GM12891 (cell line): ENCODE measurements around the gene ADORA2A.

Source experiments
- PAX5 ChIP-seq: IDR thresholded peaks from 2 replicates; pipeline ENCODE4 v1.6.1; 2011; ENCODE audit warnings: low read length, moderate library complexity, mild to moderate bottlenecking; ENCODE audit not compliant: insufficient read depth, severe bottlenecking
- POLR2A ChIP-seq: IDR thresholded peaks from 2 replicates; pipeline ENCODE4 v1.6.1; 2011; ENCODE audit warnings: low read depth, low read length, control low read depth
- POLR2AphosphoS5 ChIP-seq: IDR thresholded peaks from 2 replicates; pipeline ENCODE4 v1.6.1; 2011; ENCODE audit warnings: low read depth, low read length, control low read depth
- SPI1 ChIP-seq: IDR thresholded peaks from 2 replicates; pipeline ENCODE4 v1.6.1; 2011; ENCODE audit warnings: low read depth, low read length, control low read depth
- TAF1 ChIP-seq: IDR thresholded peaks from 2 replicates; pipeline ENCODE4 v1.6.1; 2011; ENCODE audit warnings: low read depth, low read length, control low read depth

- TF ChIP-seq POLR2A, result no peak
- no peak for TF ChIP-seq POLR2AphosphoS5
- TF ChIP-seq PAX5, result no peak
- no peak for TF ChIP-seq TAF1
- TF ChIP-seq SPI1, result no peak
Observed at GRCh38 chr22:24423519-24424000, 3.8 kb upstream of the ADORA2A start.
